ENCODE data around the gene APBB2.

Gene APBB2

DNA sequence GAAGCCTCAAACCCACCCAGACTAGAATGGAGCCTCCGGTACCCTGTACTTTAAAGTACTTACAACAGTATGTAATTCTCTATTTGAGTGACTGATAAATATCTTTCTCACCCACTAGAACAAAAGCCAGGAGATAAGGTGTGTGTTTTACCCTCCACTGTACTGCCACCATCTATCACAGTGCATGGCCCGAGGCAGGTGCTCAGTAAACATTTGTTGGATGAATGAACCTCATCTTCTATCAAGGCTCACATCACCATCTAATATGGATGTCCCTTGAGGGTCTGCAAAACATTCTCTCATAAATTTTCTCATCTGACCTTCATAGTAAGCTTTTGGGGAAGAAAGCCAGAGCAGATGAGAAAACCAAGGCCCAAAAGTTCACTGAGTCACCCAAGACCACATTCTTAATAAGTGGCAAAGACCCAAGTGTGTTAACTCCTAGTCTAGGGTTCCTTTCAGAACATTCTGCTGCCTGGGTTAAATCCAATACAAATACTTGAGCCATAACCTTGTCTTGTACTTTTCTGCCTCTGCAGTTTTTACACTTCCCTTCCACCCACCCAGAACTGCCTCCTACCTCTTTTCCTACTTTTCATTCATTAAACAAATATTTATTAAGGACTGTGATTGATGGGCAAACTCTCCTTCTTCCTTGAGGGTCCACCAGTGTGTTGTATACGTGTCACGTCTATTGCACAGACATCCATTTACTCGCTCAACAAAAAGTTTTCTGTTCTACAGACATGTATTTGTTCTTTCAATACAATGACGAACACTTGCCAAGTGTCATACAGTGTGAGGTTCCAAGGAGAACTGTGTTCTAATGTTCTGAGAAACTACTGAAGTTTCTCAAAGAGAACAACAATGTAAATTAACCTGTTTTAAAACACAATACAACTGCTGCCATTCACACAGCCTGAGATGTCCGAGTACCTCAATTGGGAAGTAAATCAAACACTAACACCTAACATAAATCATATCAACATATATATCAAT is 35.7 kb downstream of the APBB2 start:
- POLR2A ChIA-PET = no interaction called here
- H3K4me3 ChIP-seq (ENCODE audit: low read depth, low read length) = no peak overlapping the region
- DNase-seq (ENCODE audit: low read depth, low spot score) = peak; percentile 78
- TF ChIP-seq, protein P1, sequence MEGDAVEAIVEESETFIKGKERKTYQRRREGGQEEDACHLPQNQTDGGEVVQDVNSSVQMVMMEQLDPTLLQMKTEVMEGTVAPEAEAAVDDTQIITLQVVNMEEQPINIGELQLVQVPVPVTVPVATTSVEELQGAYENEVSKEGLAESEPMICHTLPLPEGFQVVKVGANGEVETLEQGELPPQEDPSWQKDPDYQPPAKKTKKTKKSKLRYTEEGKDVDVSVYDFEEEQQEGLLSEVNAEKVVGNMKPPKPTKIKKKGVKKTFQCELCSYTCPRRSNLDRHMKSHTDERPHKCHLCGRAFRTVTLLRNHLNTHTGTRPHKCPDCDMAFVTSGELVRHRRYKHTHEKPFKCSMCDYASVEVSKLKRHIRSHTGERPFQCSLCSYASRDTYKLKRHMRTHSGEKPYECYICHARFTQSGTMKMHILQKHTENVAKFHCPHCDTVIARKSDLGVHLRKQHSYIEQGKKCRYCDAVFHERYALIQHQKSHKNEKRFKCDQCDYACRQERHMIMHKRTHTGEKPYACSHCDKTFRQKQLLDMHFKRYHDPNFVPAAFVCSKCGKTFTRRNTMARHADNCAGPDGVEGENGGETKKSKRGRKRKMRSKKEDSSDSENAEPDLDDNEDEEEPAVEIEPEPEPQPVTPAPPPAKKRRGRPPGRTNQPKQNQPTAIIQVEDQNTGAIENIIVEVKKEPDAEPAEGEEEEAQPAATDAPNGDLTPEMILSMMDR (IDR thresholded peaks at IDR 0.05; ENCODE audit: insufficient read depth, low read length, missing control alignments) = no peak
- CTCF ChIA-PET = interaction anchor here (1.0 kb wide), 1 partner anchor 15 kb away, joined by 3 read pairs; no protein-coding TSS in a partner anchor

DNA sequence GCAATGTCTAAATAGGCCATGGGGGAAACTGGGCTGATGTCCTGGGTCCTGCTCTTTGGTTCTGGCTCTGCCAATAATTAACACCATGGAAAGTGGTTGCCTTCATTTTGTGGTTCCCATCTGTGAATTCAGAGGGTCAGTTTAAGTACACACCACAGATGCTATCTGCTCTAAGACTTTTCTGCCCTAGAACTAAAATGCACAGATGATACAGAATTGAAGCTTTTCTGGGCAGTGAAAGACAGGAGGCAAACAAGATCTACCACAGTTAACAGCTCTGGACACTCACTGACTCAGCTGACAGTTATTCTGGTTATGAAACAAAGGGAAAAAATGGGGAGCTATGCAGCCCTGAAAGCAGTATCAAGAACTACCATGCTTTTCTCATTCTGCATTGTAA is 37.3 kb downstream of the APBB2 start:
- DNase-seq (ENCODE audit: low read depth, low spot score) = no peak
- H3K4me3 ChIP-seq (ENCODE audit: low read depth, low read length) = no peak overlapping the region
- ChIA-PET POLR2A (interaction anchor here (0.6 to 2.0 kb wide), 6 partner anchors 17 to 187 kb away, joined by 3 to 8 read pairs (median 5); no protein-coding TSS in a partner anchor), CTCF (interaction anchor here (0.8 to 2.2 kb wide), 12 partner anchors 9 to 252 kb away, joined by 3 to 11 read pairs (median 6); no protein-coding TSS in a partner anchor)
- TF ChIP-seq, protein P1 (IDR thresholded peaks at IDR 0.05; ENCODE audit: insufficient read depth, low read length, missing control alignments) = peak; percentile 22

DNA sequence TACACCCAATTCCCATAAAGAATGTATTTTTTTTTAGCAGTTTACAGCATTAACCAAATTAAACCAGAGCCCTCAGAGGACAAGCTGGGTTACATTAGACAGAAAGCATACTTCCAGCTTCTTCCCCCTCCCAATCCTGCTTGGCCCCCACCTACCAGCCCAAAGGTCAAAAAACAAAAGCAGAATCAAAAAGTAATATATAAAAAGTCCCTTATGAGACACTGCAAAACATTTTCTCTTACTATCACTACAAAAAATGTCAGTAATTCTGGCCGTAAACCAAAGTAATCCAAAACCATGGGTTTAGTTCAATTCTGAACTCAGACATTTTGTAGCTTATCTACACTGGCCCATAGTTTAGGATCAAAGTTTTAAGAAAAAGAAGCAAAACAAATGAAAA is 38.0 kb downstream of the APBB2 start:
- CTCF ChIA-PET = interaction anchor here (0.8 to 2.2 kb wide), 14 partner anchors 10 to 251 kb away, joined by 3 to 11 read pairs (median 5); no protein-coding TSS in a partner anchor
- no peak for DNase-seq (ENCODE audit: low read depth, low spot score)
- no peak overlapping the region for H3K4me3 ChIP-seq (ENCODE audit: low read depth, low read length)
- POLR2A ChIA-PET = interaction anchor here (0.6 to 2.0 kb wide), 7 partner anchors 16 to 186 kb away, joined by 3 to 8 read pairs (median 3); partner anchors contain the start of gene APBB2
- TF ChIP-seq, protein P1 (IDR thresholded peaks at IDR 0.05; ENCODE audit: insufficient read depth, low read length, missing control alignments) = no peak

DNA sequence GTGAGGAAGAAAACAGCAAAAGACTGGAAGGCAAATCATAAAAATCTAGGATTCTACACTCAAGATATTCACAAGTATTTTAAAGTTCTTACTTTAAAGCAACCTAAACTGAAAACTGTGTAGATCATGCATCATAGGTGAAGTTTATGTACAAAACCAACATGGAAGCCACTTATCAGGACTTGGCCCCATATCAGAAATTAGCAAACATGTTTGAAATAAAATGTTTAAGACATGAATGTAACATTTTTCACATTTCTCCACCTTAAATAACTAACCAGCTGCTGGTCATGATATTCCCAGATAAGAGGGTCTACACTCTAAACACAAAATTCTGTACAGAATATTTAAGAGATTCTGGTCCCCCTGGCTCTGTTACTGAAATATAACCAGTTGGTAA is 38.5 kb downstream of the APBB2 start:
- no peak for DNase-seq (ENCODE audit: low read depth, low spot score)
- ChIA-PET CTCF (interaction anchor here (1.0 to 2.2 kb wide), 10 partner anchors 12 to 250 kb away, joined by 3 to 11 read pairs (median 6); no protein-coding TSS in a partner anchor), POLR2A (interaction anchor here (0.6 to 2.0 kb wide), 6 partner anchors 15 to 39 kb away, joined by 3 to 8 read pairs (median 4); partner anchors contain the start of gene APBB2)
- H3K4me3 ChIP-seq (ENCODE audit: low read depth, low read length) = no peak overlapping the region
- TF ChIP-seq, protein P1 (IDR thresholded peaks at IDR 0.05; ENCODE audit: insufficient read depth, low read length, missing control alignments) = no peak

DNA sequence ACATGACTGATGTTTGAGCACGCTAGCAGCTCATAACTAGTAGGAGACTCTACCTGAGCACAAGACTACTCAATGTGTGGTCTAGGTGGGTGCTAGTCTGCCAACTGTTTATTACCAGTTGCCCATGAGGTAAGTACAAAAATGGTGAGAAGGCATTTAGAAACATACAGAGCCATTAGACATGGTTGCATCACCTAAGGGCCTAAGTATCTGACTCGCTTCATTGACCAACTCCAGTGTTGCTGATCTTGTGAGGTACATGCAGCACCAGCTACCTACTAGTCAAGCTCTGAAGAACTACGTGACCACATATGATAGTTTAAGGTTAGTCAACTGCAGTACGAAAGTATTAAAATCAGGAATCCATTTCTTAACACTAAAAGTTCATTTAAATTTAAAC is 39.9 kb downstream of the APBB2 start:
- CTCF ChIA-PET = interaction anchor here (0.9 to 1.4 kb wide), 4 partner anchors 11 to 250 kb away, joined by 3 to 6 read pairs (median 4); no protein-coding TSS in a partner anchor
- TF ChIP-seq, protein P1 (IDR thresholded peaks at IDR 0.05; ENCODE audit: insufficient read depth, low read length, missing control alignments) = no peak
- POLR2A ChIA-PET = no interaction called here
- DNase-seq (ENCODE audit: low read depth, low spot score) = no peak
- H3K4me3 ChIP-seq (ENCODE audit: low read depth, low read length) = no peak overlapping the region
